Left colon (tissue), 2 donors: Measurements from ENCODE around the gene FRAS1. TPM values are rescaled to one million over a fixed set of nuclear protein-coding genes. Genes with fewer than 3 reads are reported as not detected.

ENCODE experiments used
- ATAC-seq: fragments of 200-7000 bp; cut with Tn5 transposase; one replicate; pipeline ENCODE4 v1.9.1; 2020; ENCODE audit warnings: mild to moderate bottlenecking, moderate library complexity
- DNase-seq, 2 donors: peaks; one replicate each; pipeline ENCODE4 v3.0.0-alpha.2; 2020
- intact Hi-C, 2 donors: fragments of 100-400 bp; cut with DNase I in 1 of 2; cut with micrococcal nuclease in 1 of 2; formaldehyde crosslinking; loops; one replicate each; pipeline versions ENCODE4 v1.11.2 to v1.14.0; 2022; cut with DNase I, micrococcal nuclease
- total RNA-seq, 2 donors: library from RNA; stranded (reverse); fragmentation: NEBNext Ultra II Directional; extraction: Animal tissue kit (Norgen Biotek cat#: 25700); gene quantifications; one replicate each; pipeline ENCODE4 v1.2.1, GENCODE V29; 2021
- donor health status: DM: no; HTN: no; CAD: no.
- donor health status: DM: yes; HTN: yes; CAD: no.

Gene FRAS1
- total RNA-seq, 2 donors from 2014 or later: 1.3 to 1.8 TPM

GRCh38 chr4:78056265-78057129 is 626 bp upstream of the FRAS1 start:
- ATAC-seq (peak; percentile 52), DNase-seq (peak; percentile 74 to 75)
- intact Hi-C loops: loop anchor here in 1 of 2 donors (10.0 kb wide), 1 partner anchor 458 kb away; no protein-coding TSS in a partner anchor

DNA sequence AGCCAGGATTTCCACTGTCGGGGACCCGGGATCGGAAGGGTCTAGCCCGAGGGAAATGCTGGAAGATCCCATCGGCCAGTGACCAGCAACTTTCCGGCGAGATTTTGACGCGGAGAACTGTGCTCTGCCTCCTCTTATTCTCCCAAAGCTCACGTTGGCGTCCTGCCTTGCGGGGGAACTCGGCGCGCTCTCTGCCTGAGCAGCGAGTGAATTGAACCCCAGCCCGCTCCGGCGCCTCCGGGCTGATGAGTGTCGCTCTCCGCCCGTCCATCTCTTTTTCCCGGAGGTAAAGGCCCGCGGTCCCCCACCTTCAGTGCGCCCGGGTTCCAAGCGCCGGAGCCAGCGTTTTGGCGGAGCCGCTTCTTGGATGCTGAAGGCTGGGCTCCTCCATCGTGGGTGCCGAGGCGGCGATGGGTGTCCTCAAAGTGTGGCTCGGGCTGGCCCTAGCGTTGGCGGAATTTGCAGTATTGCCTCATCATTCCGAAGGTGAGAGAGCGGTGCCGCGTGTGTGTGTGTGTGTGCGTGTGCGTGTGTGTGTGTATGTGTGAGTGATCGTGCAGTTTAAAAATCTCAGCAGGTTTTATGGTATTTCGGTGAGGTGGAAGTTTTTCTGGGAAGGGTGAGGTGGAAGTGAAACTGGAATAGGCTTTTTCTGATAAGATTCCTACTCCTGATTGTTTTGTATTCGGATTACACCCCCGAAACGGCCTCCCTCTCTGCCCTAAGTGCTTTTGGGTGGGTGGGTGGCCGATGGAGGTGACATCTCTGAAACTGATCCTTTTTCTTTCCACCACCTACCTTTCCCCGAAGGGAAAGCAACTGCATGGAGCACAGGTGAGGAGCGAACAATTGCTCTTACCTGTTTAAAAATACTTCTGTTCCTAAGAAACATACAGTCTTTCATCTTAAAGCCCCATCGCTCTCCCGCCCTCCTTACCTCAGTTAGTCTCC is 752 bp downstream of the FRAS1 start:
- DNase-seq: peak; percentile 38 to 48
- intact Hi-C loops: loop anchor here in 1 of 2 donors (10.0 kb wide), 1 partner anchor 457 kb away; no protein-coding TSS in a partner anchor
- peak; percentile 42 for ATAC-seq

GRCh38 chr4:78058591-78059523 is 1.7 kb downstream of the FRAS1 start:
- intact Hi-C loops: loop anchor here in 1 of 2 donors (10.0 kb wide), 1 partner anchor 456 kb away; no protein-coding TSS in a partner anchor
- DNase-seq (peak; percentile 36 to 47), ATAC-seq (peak; percentile 58)

DNA sequence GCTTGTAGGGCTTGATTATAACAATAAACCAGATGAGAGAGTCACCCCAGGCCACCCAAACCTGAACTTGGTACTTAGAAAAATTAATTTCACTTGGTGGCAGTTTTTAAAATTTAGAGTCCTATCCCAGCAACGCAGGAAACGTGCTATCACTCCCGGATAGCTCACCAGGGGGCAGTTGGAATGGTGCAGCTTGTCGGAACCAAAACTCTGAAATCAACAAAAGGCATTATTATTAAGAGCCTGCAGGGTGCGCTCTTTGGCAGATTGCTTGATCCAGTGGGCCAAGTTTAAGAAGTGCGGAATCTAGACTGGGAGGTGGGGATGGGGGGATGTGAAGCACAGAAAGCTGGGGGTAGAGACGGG is 2.4 kb downstream of the FRAS1 start:
- ATAC-seq (peak; percentile 66), DNase-seq (peak; percentile 45 to 50)
- intact Hi-C loops: loop anchor here in 1 of 2 donors (10.0 kb wide), 1 partner anchor 455 kb away; no protein-coding TSS in a partner anchor

GRCh38 chr4:78059938-78060337 is 2.8 kb downstream of the FRAS1 start:
- ATAC-seq (no peak), DNase-seq (no peak)
- intact Hi-C loops: loop anchor here in 1 of 2 donors (10.0 kb wide), 1 partner anchor 455 kb away; no protein-coding TSS in a partner anchor

DNA sequence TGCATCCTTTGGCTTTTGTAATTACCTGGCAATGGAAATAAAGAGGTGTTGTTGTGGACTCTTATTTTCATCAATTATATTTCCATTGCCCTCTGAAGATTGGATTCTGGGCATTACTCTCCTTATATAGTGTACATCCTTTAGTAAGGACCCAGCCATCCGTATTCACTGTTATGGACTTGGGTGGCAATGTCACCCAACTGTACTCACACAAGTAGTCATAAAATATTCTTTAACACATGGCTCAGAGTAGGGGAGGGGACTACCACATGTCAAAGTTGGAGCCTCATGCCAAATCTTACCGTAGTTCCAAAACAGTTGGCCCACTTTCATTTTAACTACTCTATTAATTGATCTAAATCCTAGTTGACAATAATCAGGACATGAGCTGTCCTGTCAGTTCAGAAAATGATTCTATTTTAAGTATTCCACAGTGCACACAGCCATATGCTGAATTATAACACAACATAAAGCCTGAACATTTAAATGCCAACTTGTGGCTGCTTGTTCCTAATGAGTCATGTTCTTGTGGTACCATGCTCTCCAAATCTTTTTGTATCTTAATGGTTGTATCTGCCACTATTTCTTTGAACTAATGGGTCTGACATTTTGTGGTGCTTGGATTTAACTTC is 4.9 kb downstream of the FRAS1 start:
- no peak for ATAC-seq
- intact Hi-C loops: no loop called here

GRCh38 chr4:78065508-78066192 is 8.5 kb downstream of the FRAS1 start:
- ATAC-seq (no peak), DNase-seq (no peak)
- intact Hi-C loops: no loop called here

More for the DNA sequence above, 4.9 kb downstream of the FRAS1 start:
- DNase-seq: no peak

DNA sequence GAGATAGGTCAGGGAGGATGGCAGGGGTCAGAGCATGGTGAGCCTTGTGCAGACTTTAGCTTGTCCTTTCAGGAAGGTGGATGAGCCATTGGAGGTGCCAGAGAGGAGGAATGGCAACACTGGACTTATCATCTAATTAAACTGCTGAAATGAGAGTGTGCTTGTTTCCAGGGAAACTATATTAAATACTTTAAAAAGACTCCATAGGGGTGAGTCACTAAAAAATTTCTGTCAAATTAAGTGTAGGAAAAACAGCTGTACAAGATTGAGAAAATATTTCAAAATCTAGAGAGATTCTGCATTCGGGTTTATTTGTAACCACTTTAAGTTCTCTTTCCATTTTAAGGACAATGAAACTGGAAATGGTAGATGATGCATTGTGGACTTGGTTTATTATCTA is 11.4 kb downstream of the FRAS1 start:
- DNase-seq (no peak), ATAC-seq (no peak)
- intact Hi-C loops: no loop called here

GRCh38 chr4:78069319-78069718 is 12.2 kb downstream of the FRAS1 start:
- no peak for ATAC-seq
- intact Hi-C loops: no loop called here

GRCh38 chr4:78069859-78070258 is 12.7 kb downstream of the FRAS1 start:
- DNase-seq (no peak), ATAC-seq (no peak)
- intact Hi-C loops: no loop called here

More at GRCh38 chr4:78069319-78069718, 12.2 kb downstream of the FRAS1 start:
- DNase-seq: no peak

DNA sequence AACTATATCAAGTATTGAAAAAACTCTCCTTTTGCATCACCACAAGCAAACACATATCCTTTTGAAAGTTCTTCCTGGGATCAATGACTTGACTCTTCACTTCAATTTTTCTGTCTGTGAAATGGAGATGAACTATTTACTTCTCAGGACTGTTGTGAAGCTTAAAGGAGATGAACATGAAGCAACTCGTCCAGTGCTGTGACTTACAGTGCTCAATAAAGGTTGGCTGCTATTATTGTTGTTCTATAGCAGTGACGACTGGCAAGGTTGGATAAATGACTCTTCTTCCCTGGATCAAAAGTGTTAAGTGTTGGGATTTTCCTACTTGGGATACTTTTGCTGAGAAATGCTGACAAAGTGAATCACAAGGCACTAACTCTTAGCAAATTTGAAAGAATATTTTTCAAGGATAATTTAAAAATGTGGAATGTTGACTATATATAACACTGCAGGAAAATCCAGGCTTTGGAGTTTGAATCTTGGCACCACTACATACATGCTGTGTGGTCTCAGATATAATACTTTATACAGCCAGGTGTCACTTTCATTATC is 13.7 kb downstream of the FRAS1 start:
- intact Hi-C loops: no loop called here
- ATAC-seq: no peak

DNA sequence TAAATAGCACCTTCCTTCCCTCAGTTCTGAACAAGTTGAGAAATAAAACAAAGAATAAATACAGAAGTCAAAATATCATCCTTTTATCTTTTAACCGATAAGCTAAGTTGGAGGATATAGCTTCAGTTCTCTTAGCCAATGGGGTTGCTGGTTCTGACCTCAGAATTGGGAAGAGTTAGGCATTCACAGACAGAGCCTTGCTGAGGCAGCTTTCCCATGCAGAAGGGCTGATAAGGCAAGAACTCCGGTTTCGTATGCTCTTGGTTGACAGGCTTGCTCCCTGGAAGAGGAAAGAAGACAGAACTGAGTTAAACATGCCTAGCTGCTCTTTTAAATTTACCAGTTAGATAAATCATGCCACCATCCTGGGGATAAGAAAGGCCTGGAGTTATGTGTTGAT is 17.6 kb downstream of the FRAS1 start:
- ATAC-seq (no peak), DNase-seq (no peak)
- intact Hi-C loops: no loop called here

More for the DNA sequence above, 13.7 kb downstream of the FRAS1 start:
- no peak for DNase-seq

DNA sequence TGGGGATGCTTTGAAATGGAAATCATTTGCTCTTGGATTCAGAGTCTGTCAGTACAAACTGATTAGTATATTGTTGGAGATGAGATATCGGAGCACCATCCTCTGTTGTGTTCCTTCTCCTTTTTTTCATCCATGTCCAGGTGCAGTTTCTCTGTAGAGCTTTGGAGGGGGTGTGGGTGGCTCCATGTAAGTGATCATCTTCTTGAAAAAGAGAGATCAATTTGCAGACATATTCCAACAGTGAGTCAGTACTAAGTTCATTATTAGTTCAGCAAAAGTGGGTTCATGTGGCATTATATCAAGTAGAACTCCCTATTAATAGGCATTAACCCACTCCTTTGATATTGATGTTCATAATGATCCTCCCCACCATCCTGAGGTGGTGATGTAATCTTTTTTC is 18.9 kb downstream of the FRAS1 start:
- intact Hi-C loops: no loop called here
- ATAC-seq (no peak), DNase-seq (no peak)

DNA sequence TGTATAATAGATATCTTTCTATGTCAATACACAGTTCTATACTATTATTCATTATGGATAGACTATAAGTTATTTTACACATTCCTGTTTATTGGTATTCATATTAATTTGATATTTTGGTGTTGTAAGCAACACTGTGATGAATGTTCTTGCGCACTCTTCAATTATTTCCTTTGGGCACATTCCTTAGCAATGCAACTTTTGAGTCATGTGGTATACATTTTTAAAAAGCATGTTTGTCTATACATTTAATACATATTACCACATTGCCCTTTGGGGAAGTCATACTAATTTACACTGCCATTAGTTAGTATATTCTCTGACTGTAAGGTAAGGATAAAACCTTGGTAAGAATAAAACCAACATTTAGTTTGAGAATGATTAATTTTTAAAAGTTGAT is 21.0 kb downstream of the FRAS1 start:
- DNase-seq (no peak), ATAC-seq (no peak)
- intact Hi-C loops: no loop called here

DNA sequence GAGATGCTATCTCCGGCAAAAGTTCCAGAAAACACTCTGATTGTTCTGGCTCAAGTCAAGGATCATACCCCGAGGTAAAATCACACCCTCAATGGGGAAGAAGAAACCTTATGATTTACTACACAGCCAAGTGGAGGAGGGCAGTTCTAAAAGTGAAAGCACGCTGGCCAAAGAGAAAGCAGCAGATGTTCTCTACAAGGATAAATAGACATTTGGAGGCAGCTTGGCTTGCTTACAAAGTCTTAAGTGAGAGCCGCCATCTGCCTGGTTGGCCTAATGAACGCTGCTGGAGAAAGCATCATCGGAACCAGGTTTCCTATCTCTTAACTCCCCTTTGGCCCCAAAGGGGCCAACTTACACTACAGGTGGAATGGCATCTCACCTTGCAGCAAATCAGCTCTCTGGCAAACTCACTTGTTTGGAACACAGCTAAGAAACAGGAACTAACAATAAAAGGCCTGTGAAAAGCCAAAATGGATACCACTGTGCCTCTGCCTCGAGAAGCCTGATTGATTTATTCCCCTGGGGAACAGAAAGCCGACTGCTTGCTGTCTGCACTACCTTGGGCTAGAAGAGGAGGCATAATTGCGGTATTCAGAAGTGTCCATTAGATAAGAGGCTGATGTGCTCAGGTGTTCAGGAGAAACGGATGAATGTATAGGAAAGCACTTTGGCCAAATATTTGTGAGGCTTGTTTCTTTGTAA is 22.8 kb downstream of the FRAS1 start:
- peak in 1 of 2 donors; percentile 4 for DNase-seq

DNA sequence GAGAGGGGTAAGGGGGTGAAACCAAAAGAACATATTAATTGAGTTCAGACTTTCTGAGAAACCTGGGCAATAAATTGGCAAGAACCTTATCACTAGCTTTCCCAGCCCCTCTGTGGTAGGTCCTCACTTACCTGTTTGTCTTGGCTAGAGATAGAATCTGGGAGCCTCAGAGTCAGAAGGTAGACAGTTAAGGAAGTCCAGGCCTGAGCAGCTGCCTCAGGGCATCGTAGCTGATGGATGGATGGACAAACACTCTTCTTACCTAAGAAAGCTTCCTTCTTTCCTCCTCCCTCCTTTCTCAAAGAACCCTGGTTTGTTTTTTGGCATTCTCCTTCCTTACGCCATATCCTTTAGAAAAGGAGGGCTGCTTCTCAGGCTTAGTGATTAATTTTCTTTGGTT is 24.4 kb downstream of the FRAS1 start:
- intact Hi-C loops: no loop called here
- ATAC-seq: no peak

More for the DNA sequence above, 22.8 kb downstream of the FRAS1 start:
- intact Hi-C loops: no loop called here
- ATAC-seq: no peak

More for the DNA sequence above, 24.4 kb downstream of the FRAS1 start:
- no peak for DNase-seq
